A549 treated with CpdA at 1 μM for 4 hours (cell line): ENCODE data around the gene TAS2R10. TPM values are rescaled to one million over a fixed set of nuclear protein-coding genes. Genes with fewer than 3 reads are reported as not detected.

Experiments
- total RNA-seq: library from RNA; stranded (reverse); fragments of 200-300 nt; extraction: Qiagen RNA extraction; gene quantifications from 5 replicates; pipeline ENCODE4 v1.2.3, GENCODE V29; 2022; ENCODE audit warnings: low read depth

TAS2R10 gene
- 0.05 TPM in 1 of 5 replicates, not detected in the others for total RNA-seq

GRCh38 chr12:10826258-10826657 is at the start of gene TAS2R10:
TAS2R10 (minus strand) TSS chr12:10826358; CDS start chr12:10826269, 89 bp downstream.

GRCh38 chr12:10849425-10849878 is 23.3 kb upstream of the TAS2R10 start, which contains the start of gene PRR4:
PRR4 (minus strand) TSS chr12:10849475; CDS start chr12:10849437, 38 bp downstream.

GRCh38 chr12:10810068-10810467 is 16.1 kb downstream of the TAS2R10 start, which contains the start of gene TAS2R9:
TAS2R9 (minus strand) TSS chr12:10810168; CDS start chr12:10810075, 93 bp downstream.

GRCh38 chr12:10807186-10807585 is 19.0 kb downstream of the TAS2R10 start, which contains the start of gene TAS2R8:
TAS2R8 (minus strand) TSS chr12:10807286; CDS start chr12:10806980, 306 bp downstream.

GRCh38 chr12:10802587-10802986 is 23.6 kb downstream of the TAS2R10 start, which contains the start of gene TAS2R7:
TAS2R7 (minus strand) TSS chr12:10802627; CDS start chr12:10802570, 57 bp downstream.

Other genes starting within 250 kb of the TAS2R10 start
- 46.2 to 69.7 TPM (median 56.1 TPM) in 5 replicates for gene MAGOHB, start 212.7 kb downstream of the TAS2R10 start, total RNA-seq
- 0.12 to 0.76 TPM (median 0.23 TPM) in 5 replicates for gene STYK1, start 152.3 kb downstream of the TAS2R10 start, total RNA-seq
- gene YBX3, start 103.0 kb downstream of the TAS2R10 start, total RNA-seq: 248 to 289 TPM (median 263 TPM) in 5 replicates
- not detected in 5 replicates for gene TAS2R7, start 23.7 kb downstream of the TAS2R10 start, total RNA-seq
- not detected in 5 replicates for gene TAS2R8, start 19.1 kb downstream of the TAS2R10 start, total RNA-seq
- not detected in 5 replicates for gene TAS2R9, start 16.2 kb downstream of the TAS2R10 start, total RNA-seq
- gene PRR4, start 23.1 kb upstream of the TAS2R10 start, total RNA-seq: 1.5 to 4.3 TPM (median 3.3 TPM) in 5 replicates
- 1.6 to 3.8 TPM (median 3.1 TPM) in 5 replicates for gene PRH1, start 57.9 kb upstream of the TAS2R10 start, total RNA-seq
- not detected in 5 replicates for gene TAS2R13, start 83.2 kb upstream of the TAS2R10 start, total RNA-seq
- gene PRH2, start 102.9 kb upstream of the TAS2R10 start, total RNA-seq: 0.24 to 0.34 TPM (median 0.31 TPM) in 3 of 5 replicates, not detected in the others
- 0.57 to 0.98 TPM (median 0.75 TPM) in 5 replicates for gene TAS2R14, start 112.9 kb upstream of the TAS2R10 start, total RNA-seq
- gene TAS2R50, start 160.6 kb upstream of the TAS2R10 start, total RNA-seq: not detected in 5 replicates
- gene TAS2R20, start 171.9 kb upstream of the TAS2R10 start, total RNA-seq: 0.08 to 0.35 TPM (median 0.15 TPM) in 3 of 5 replicates, not detected in the others
- 0.08 to 0.27 TPM (median 0.16 TPM) in 3 of 5 replicates, not detected in the others for gene TAS2R19, start 196.3 kb upstream of the TAS2R10 start, total RNA-seq
- 0.08 to 0.13 TPM in 2 of 5 replicates, not detected in the others for gene TAS2R31, start 205.0 kb upstream of the TAS2R10 start, total RNA-seq
- not detected in 5 replicates for gene TAS2R46, start 235.9 kb upstream of the TAS2R10 start, total RNA-seq